A673 (cell line): ENCODE results near the gene TMED9. TPM values are rescaled to one million over a fixed set of nuclear protein-coding genes. Genes with fewer than 3 reads are reported as not detected.
A peak's percentile ranks its signal among the peaks of the same experiment; 100 is the strongest.

Experiments used
- BruUV-seq: library from RNA; stranded (reverse); fragments of 400-500 nt; replicated peaks from 2 replicates; lab custom pipeline; 2021; lab: Mats Ljungman, UMichigan
- CTCF ChIA-PET: fragments of 300-600 bp; sonication (Branson Sonifier 250); formaldehyde crosslinking; loops from one replicate; lab custom pipeline; 2022; ENCODE audit warnings: antibody characterized with exemption; lab: Charles Lee
- POLR2A ChIA-PET: fragments of 300-600 bp; sonication (Branson Sonifier 250); formaldehyde crosslinking; loops from one replicate; lab custom pipeline; 2022; ENCODE audit warnings: antibody characterized with exemption; ENCODE audit not compliant: low non-redundant PET; lab: Charles Lee
- DNase-seq: peaks from one replicate; pipeline ENCODE4 v3.0.0-alpha.2; 2015; ENCODE audit warnings: low spot score
- H3K27ac ChIP-seq: fragments of 200-600 bp; sonication (generic); 2 replicates; pipeline ENCODE4 v1.5.1; 2016; ENCODE audit warnings: mixed run types, low read depth, mild to moderate bottlenecking, mixed read lengths, antibody characterized with exemption, low read length; ENCODE audit not compliant: poor library complexity, severe bottlenecking
- H3K27me3 ChIP-seq: fragments of 200-600 bp; sonication (generic); replicated peaks from 2 replicates; pipeline ENCODE4 v1.6.1; 2017; ENCODE audit warnings: mixed run types, low read depth, mild to moderate bottlenecking, mixed read lengths, antibody characterized with exemption, low read length; ENCODE audit not compliant: insufficient read depth, poor library complexity
- H3K36me3 ChIP-seq: fragments of 200-600 bp; sonication (generic); 2 replicates; pipeline ENCODE4 v1.6.1; 2016; ENCODE audit warnings: mixed run types, mild to moderate bottlenecking, mixed read lengths, antibody characterized with exemption, low read length; ENCODE audit not compliant: insufficient read depth, poor library complexity, severe bottlenecking
- H3K4me1 ChIP-seq: fragments of 200-600 bp; sonication (generic); 2 replicates; pipeline ENCODE4 v1.6.1; 2017; ENCODE audit warnings: mixed run types, mild to moderate bottlenecking, mixed read lengths, antibody characterized with exemption, low read length; ENCODE audit not compliant: insufficient read depth, poor library complexity, severe bottlenecking
- H3K4me3 ChIP-seq: fragments of 200-600 bp; sonication (generic); 2 replicates; pipeline ENCODE4 v1.5.1; 2016; ENCODE audit warnings: low read depth, mixed run types, mild to moderate bottlenecking, mixed read lengths, low read length; ENCODE audit not compliant: poor library complexity, severe bottlenecking
- H3K9me3 ChIP-seq: fragments of 200-600 bp; sonication (generic); 2 replicates; pipeline ENCODE4 v1.6.1; 2016; ENCODE audit warnings: mixed run types, low read depth, mild to moderate bottlenecking, mixed read lengths, antibody characterized with exemption, low read length; ENCODE audit not compliant: poor library complexity, severe bottlenecking
- CTCF ChIP-seq: fragments of 300-800, 200-600 bp; sonication (generic); conservative IDR thresholded peaks from 2 replicates; pipeline ENCODE4 v1.5.1; 2017; ENCODE audit warnings: low read depth, mild to moderate bottlenecking, antibody characterized with exemption, low read length, moderate library complexity, mixed read lengths
- EZH2 ChIP-seq: fragments of 200-600 bp; sonication (generic); IDR thresholded peaks from 2 replicates; pipeline ENCODE4 v1.6.1; 2017; ENCODE audit warnings: borderline replicate concordance, low read depth, mild to moderate bottlenecking, mixed read lengths, antibody characterized with exemption, low read length; ENCODE audit not compliant: poor library complexity, severe bottlenecking
- intact Hi-C: fragments of 100-400 bp; cut with micrococcal nuclease; formaldehyde crosslinking; loops from one replicate; pipeline ENCODE4 v1.10.0; 2022; ENCODE audit not compliant: unreplicated experiment
- total RNA-seq: library from RNA; stranded (reverse); gene quantifications from 2 replicates; pipeline ENCODE4 v1.2.3, GENCODE V29; 2021

Gene TMED9
- total RNA-seq, 1 experiment from 2014 or later, result 88.6 TPM

- TF ChIP-seq CTCF (no peak), EZH2 (no peak)
- H3K36me3 ChIP-seq, result peaks cover 8% of the 10 kb centered on the region
- POLR2A ChIA-PET, result interaction anchor here (0.6 kb wide), 3 partner anchors 33 to 141 kb away, joined by 3 to 10 read pairs (median 4); no protein-coding TSS in a partner anchor
- peak overlapping the region; percentile 75 for H3K27ac ChIP-seq
- intact Hi-C loops, result no loop called here
- no peaks in the 10 kb centered on the region for H3K9me3 ChIP-seq
- BruUV-seq, result no TSS peak
- peak; percentile 26 for DNase-seq
- H3K27me3 ChIP-seq, result no peaks in the 10 kb centered on the region
- no peak overlapping the region for H3K4me3 ChIP-seq
- CTCF ChIA-PET, result no interaction called here
- H3K4me1 ChIP-seq, result peaks cover 20% of the 10 kb centered on the region
Measured at GRCh38 chr5:177545487-177546257, 46.3 kb upstream of the TMED9 start.

GRCh38 chr5:177546258-177546741 lies 45.7 kb upstream of the TMED9 start:
- no peaks in the 10 kb centered on the region for H3K27me3 ChIP-seq
- TF ChIP-seq EZH2 (no peak), CTCF (no peak)
- no peak overlapping the region for H3K4me3 ChIP-seq
- no peaks in the 10 kb centered on the region for H3K9me3 ChIP-seq
- DNase-seq, result peak; percentile 79
- no TSS peak for BruUV-seq
- H3K27ac ChIP-seq, result peak overlapping the region; percentile 75
- ChIA-PET POLR2A (interaction anchor here (0.6 kb wide), 2 partner anchors 49 to 174 kb away, joined by 3 to 11 read pairs; partner anchors contain the start of gene PDLIM7), CTCF (no interaction called here)
- peaks cover 20% of the 10 kb centered on the region for H3K4me1 ChIP-seq
- peaks cover 13% of the 10 kb centered on the region for H3K36me3 ChIP-seq
- intact Hi-C loops, result no loop called here

GRCh38 chr5:177547736-177548135 lies 44.3 kb upstream of the TMED9 start:
- Histone ChIP-seq H3K9me3 (no peaks in the 10 kb centered on the region), H3K27ac (no peak overlapping the region), H3K4me1 (peaks cover 20% of the 10 kb centered on the region), H3K36me3 (peaks cover 12% of the 10 kb centered on the region), H3K4me3 (no peak overlapping the region), H3K27me3 (no peaks in the 10 kb centered on the region)
- no TSS peak for BruUV-seq
- no peak for TF ChIP-seq EZH2
- TF ChIP-seq CTCF, result no peak
- POLR2A ChIA-PET, result no interaction called here
- no peak for DNase-seq
- intact Hi-C loops, result no loop called here
- CTCF ChIA-PET, result no interaction called here
